GM12878 (cell line): ENCODE results near the gene DIAPH1. TPM values are rescaled to one million over a fixed set of nuclear protein-coding genes. Genes with fewer than 3 reads are reported as not detected.

Experiments
- BHLHE40 ChIP-seq, 2 experiments: fragments of 450-650 bp in 1 of 2; IDR thresholded peaks; 2 replicates each; pipeline ENCODE4 v1.6.1; 2011 to 2017; ENCODE audit warnings: low read depth in 2 of 2, borderline replicate concordance in 1 of 2, improper control_type of control experiment in 1 of 2, low read length in 1 of 2, mild to moderate bottlenecking in 1 of 2
- CEBPZ ChIP-seq: fragments of 150-350 bp; IDR thresholded peaks from 2 replicates; pipeline ENCODE4 v1.6.1; 2016; ENCODE audit warnings: low read depth, low read length
- MAX ChIP-seq: IDR thresholded peaks from 2 replicates; pipeline ENCODE4 v1.6.1; 2012; ENCODE audit warnings: low read depth, low read length, improper control_type of control experiment
- RELB ChIP-seq: fragments of 450-650 bp; IDR thresholded peaks from 2 replicates; pipeline ENCODE4 v1.6.1; 2017; ENCODE audit warnings: low read depth, mild to moderate bottlenecking, moderate library complexity
- SKIL ChIP-seq: fragments of 450-650 bp; IDR thresholded peaks from 2 replicates; pipeline ENCODE4 v1.6.1; 2017; ENCODE audit warnings: mild to moderate bottlenecking, low read depth, inconsistent platforms; ENCODE audit not compliant: poor library complexity, severe bottlenecking
- SMARCA5 ChIP-seq: fragments of 450-650 bp; IDR thresholded peaks from 2 replicates; pipeline ENCODE4 v1.6.1; 2017; ENCODE audit warnings: mild to moderate bottlenecking
- TBL1XR1 ChIP-seq: IDR thresholded peaks from 2 replicates; pipeline ENCODE4 v1.6.1; 2012; ENCODE audit warnings: low read depth, low read length, improper control_type of control experiment
- YY1 ChIP-seq: IDR thresholded peaks from 2 replicates; pipeline ENCODE4 v1.6.1; 2011; ENCODE audit warnings: low read depth, mild to moderate bottlenecking, low read length
- polyA plus RNA-seq, 11 experiments: library from polyadenylated mRNA; depleted of rRNA in 4 of 11; unstranded in 6 of 11; stranded (reverse) in 5 of 11; fragments of >200 nt; fragmentation: Nextera tagmentation in 4 of 11; fragmentation: Illumina TruSeq in 1 of 11; extraction: Ambion mirVana in 4 of 11; extraction: Trizol in 1 of 11; gene quantifications; 1 replicate in 1 of 11; 2 replicates in 10 of 11; pipeline versions ENCODE4 v1.2.1 to v1.2.3, GENCODE V29; 2011 to 2016; ENCODE audit warnings: inconsistent platforms in 2 of 11, missing spikeins in 2 of 11, low read depth in 1 of 11
- total RNA-seq, 4 experiments: library from RNA; depleted of rRNA in 3 of 4; stranded (reverse); fragments of >200 nt in 3 of 4; fragmentation: Illumina TruSeq in 1 of 4; extraction: Trizol in 1 of 4; gene quantifications; 2 replicates each; pipeline versions ENCODE4 v1.2.1 to v1.2.3, GENCODE V29; 2013 to 2021

The DIAPH1 gene
- total and polyA plus RNA-seq, 10 of the 15 experiments (the other 5 are each of a cell fraction or from before 2014, with no cell fraction given) = 37.8 to 168 (median 59.0) TPM

- TF ChIP-seq SKIL (no peak), MAX (no peak), YY1 (no peak), SMARCA5 (no peak), CEBPZ (no peak), RELB (no peak), TBL1XR1 (no peak), BHLHE40 (IDR thresholded peaks at IDR 0.05; ENCODE audit: borderline replicate concordance in 1 of 2, low read depth in 2 of 2, low read length in 1 of 2) (no peak)
These were observed 128.0 kb downstream of the DIAPH1 start (continued) for GRCh38 chr5:141490771-141491170.
